Medulla oblongata (tissue), 1 donor: ENCODE results near the gene ADAR.
A peak's percentile ranks its signal among the peaks of the same experiment; 100 is the strongest.
"Not testable (repeated sequence)": the region's sequence is repeated elsewhere in the genome, so short reads cannot be mapped to it uniquely, and the experiment has no call there.

ENCODE experiments used
- DNase-seq: peaks from one replicate; pipeline ENCODE4 v3.0.0-alpha.2; 2015; ENCODE audit errors: extremely low spot score

The ADAR gene

GRCh38 chr1:154607609-154608396 lies at the start of gene ADAR:
TSS of gene ADAR (minus strand) at chr1:154608186. CDS start at chr1:154608006, 180 bp downstream.
- DNase-seq: peak; percentile 91

- peak; percentile 31 for DNase-seq
These were observed 49.6 kb upstream of the ADAR start for GRCh38 chr1:154657556-154657955.

- DNase-seq: no peak
These were observed 44.9 kb upstream of the ADAR start for GRCh38 chr1:154652893-154653292.

GRCh38 chr1:154644724-154645123 lies 36.7 kb upstream of the ADAR start:
- not testable (repeated sequence) for DNase-seq

DNA sequence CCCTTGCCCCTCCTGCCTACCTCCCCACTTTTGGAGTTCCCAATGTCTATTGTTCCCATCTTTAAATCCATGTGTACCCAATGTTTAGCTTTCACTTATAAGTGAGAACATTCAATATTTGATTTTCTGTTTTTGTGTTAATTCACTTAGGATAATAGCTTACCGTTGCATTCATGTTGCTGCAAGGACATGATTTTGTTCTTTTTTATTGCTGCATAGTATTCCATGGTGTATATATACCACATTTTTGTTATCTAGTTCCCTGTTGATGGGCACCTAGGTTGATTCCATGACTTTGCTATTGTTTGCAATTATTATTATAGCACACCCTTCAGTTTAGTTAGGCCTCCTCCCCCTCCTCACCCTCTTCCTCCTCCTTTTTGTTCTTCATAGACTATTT lies 33.5 kb upstream of the ADAR start:
- no peak for DNase-seq

DNA sequence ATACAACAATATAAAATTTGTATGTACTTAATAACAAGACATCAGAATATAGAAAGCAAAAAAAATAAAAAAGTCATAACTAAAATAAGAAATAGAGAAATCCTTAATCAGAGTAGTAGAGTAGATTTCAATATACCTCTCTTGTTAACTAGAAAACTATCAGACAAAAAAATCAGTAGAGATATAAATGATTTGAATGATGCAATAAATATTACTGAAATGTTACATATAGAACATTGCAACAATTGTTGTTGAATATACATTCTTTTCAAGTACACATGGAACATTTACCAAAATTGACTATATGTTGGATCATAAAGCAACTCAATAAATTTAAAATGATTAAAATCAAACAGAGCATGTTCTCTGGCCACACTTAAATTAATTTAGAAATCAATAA lies 31.9 kb upstream of the ADAR start:
- DNase-seq: no peak

GRCh38 chr1:154635171-154635570 lies 27.2 kb upstream of the ADAR start:
- DNase-seq: no peak

- DNase-seq: no peak
These were observed 21.7 kb upstream of the ADAR start for GRCh38 chr1:154629675-154630073.

GRCh38 chr1:154629061-154629674 lies 21.2 kb upstream of the ADAR start:
- no peak for DNase-seq

DNA sequence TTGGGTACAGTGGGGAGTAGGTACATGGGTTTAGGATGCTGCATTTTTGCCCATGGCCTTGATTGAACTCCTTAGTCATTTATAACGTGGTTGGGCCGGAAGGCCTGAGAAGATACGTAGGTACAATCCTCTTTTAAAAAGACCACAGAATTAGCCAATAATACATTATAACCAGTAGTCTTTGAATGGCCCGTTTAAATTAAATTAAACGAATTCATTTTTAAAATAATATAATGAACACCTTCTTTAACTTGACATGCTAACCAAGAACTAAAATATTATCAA lies 20.1 kb upstream of the ADAR start:
- DNase-seq: no peak

GRCh38 chr1:154627257-154628120 lies 19.5 kb upstream of the ADAR start:
- peak; percentile 92 for DNase-seq

DNA sequence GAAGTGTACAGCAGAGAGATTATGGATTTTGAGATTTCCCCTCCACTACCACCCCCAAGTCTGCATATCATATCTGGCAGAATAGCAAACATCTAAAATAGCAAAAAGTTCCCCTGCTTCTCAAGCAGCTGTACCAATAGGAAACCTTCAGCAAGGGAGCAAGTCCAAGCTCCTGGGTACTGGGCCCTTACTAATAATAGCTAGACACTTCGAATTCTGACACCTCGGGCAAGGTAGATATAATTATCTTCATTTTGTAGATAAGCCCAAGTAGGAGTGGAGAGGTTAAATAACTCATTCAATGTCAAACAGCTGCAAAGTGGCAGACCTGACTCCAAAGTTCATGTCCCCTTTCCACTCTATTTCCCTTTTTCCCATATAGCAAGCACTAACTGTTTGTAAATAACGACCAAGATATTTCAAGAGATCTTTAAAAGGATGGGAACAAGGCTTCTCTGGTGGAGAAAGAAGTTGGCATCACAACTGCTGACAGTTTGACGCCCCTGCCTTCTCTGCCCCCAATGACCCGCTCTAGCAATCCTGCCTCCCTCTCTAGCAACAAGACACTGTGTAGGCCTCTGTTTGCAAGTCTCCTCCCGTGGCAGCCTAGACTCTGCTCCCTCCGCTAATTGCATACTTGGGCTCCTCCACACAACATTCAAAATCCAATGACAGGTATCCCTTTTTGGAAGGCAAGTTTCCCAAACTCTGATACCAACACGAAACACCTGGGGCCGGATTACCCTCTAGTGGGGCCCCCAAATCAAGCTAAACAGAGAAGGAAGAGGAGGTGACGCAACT lies 18.7 kb upstream of the ADAR start:
- DNase-seq: peak; percentile 27

DNA sequence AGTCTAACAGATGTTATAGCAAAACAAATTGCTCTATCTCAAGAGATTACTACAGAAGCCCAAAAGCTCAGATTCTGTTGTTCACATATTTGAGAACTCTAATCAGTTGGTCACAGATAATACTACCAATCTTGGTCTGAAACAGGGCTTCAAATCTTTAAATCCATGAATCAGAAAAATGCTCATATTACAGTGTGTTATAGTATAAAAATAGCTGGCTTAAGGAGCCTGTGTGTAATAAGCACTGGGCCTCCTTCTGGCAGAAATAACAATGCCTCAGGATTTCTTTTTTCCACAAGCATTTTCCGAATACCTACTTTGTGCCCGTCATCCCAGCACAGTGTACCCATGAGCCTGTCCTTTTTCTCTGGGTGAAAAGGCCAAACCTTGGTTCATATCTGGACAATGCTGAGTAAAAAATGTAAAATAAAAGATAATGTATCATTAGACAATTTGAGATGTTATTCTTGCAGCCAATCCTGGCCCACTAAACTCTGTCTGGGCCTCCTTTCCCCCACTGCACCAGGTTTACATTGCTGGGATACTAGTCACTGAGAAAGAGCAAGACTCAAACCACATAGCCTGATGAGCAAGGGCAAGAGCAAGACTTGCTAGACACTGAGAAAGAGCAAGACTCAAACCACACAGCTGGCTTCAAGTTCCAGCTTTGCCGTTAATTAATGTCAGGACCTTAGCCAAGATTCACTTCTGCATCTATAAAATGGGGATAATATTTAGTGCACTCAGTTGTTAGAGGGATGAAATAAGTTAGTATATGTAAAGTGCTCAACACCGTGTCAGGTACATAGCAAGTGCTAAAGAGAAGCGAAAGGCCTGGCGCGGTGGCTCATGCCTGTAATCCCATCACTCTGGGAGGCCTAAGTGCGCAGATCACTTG lies 17.0 kb upstream of the ADAR start:
- DNase-seq: no peak

- no peak for DNase-seq
These were observed 15.4 kb upstream of the ADAR start for GRCh38 chr1:154623358-154623757.

DNA sequence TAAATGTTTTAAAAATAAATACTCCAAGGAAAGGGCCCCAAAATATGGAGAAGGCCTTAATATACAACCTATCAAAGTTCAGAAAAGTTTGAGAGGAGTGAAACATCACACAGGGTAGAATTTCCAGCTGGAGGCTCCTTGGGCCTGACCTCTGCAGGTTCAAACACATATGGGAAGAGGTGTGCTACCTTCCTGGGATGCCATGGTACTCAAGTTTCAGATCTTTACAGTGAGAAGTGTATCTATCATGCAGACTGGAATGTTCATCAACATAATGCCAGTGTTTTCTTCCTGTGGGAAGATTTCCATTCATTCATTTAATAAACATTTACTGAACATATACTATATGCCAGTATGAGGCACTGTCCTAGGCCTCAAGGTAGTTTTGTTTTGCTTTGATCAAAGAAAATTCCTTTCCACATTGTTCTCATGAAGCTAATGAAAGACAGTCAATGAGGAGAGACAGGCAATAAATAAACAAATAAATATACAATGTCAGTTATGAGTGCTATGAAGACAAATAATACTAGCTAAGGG lies 14.6 kb upstream of the ADAR start:
- DNase-seq: no peak

DNA sequence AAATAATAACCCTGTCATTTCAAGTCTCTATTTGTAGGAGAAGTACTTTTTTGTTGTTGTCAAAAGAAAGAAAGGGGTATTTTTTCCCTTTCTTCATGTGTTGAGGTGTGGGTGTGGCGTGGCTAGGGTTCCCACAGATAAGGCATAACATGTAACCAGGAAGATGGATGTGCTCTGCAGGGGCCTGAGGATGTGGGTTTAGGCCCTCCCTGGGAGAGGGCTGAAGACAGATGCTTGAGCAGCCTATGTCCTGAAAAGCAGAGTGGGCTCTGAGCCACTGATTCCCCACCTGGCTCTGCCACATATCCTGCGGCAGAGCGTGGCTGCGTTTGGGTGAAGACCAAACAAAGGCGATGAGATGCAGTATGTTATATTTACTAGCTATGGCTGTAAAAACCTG lies 13.9 kb upstream of the ADAR start:
- DNase-seq: no peak

DNA sequence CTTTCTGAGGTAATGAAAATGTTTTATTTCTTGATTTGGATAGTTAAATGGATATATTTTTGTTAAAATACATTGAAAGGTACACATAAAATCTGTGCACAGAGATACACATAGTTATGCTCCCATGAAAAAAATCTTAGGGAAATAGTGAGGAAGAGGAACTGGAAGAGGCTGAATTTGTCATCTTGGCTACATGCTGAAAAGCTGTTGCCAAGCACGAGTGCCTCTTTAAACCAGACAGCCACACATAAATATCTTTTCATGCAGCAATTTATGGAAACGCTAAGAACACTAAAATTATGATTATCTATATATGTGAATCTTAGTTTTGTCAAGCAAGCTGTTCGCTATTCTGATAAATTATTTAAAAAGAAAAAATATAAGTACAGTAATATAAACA lies 12.8 kb upstream of the ADAR start:
- no peak for DNase-seq

GRCh38 chr1:154619181-154619948 lies 11.4 kb upstream of the ADAR start:
- DNase-seq: no peak

GRCh38 chr1:154616659-154617345 lies 8.8 kb upstream of the ADAR start:
- DNase-seq: no peak
